IPS DF 4.7 (cell line): Measurements from ENCODE around the gene WTIP.
"Not testable (repeated sequence)": the region's sequence is repeated elsewhere in the genome, so short reads cannot be mapped to it uniquely, and the experiment has no call there.

Experiments used
- DNase-seq: peaks from one replicate; pipeline ENCODE4 v3.0.0-alpha.2; 2013; ENCODE audit warnings: low spot score; ENCODE audit errors: extremely low read depth

WTIP gene

GRCh38 chr19:34478496-34478895 lies 3.1 kb upstream of the WTIP start:
- not testable (repeated sequence) for DNase-seq

- DNase-seq, result no peak
Measured at GRCh38 chr19:34479396-34479795, 2.2 kb upstream of the WTIP start.

- DNase-seq, result no peak
Measured at GRCh38 chr19:34480491-34480890, 1.1 kb upstream of the WTIP start.

GRCh38 chr19:34481861-34482379 lies 362 bp downstream of the WTIP start:
- DNase-seq, result no peak

GRCh38 chr19:34482380-34483250 lies 1.1 kb downstream of the WTIP start:
- no peak for DNase-seq

- no peak for DNase-seq
Measured at GRCh38 chr19:34484328-34484727, 2.8 kb downstream of the WTIP start.

GRCh38 chr19:34485831-34486230 lies 4.3 kb downstream of the WTIP start:
- DNase-seq, result no peak

GRCh38 chr19:34487651-34488051 lies 6.1 kb downstream of the WTIP start:
- DNase-seq, result no peak

- DNase-seq, result no peak
Measured at GRCh38 chr19:34489175-34489574, 7.6 kb downstream of the WTIP start.

- no peak for DNase-seq
Measured at GRCh38 chr19:34490141-34490766, 8.7 kb downstream of the WTIP start.

GRCh38 chr19:34493038-34493648 lies 11.6 kb downstream of the WTIP start:
- no peak for DNase-seq

GRCh38 chr19:34493649-34494044 lies 12.1 kb downstream of the WTIP start:
- no peak for DNase-seq

GRCh38 chr19:34494601-34495000 lies 13.0 kb downstream of the WTIP start:
- no peak for DNase-seq

GRCh38 chr19:34495416-34495815 lies 13.9 kb downstream of the WTIP start:
- no peak for DNase-seq

- DNase-seq, result no peak
Measured at GRCh38 chr19:34497112-34497805, 15.7 kb downstream of the WTIP start.

- no peak for DNase-seq
Measured at GRCh38 chr19:34499155-34499834, 17.7 kb downstream of the WTIP start.

GRCh38 chr19:34500656-34501120 lies 19.1 kb downstream of the WTIP start:
- DNase-seq, result no peak

- DNase-seq, result peak; percentile 84
Measured at GRCh38 chr19:34501339-34502320, 20.1 kb downstream of the WTIP start.

- no peak for DNase-seq
Measured at GRCh38 chr19:34502582-34503411, 21.2 kb downstream of the WTIP start.
